EH (cell line): ENCODE results near the gene TMOD2.
A peak's percentile ranks its signal among the peaks of the same experiment; 100 is the strongest.

ENCODE experiments used
- DNase-seq: peaks from one replicate; pipeline ENCODE4 v3.0.0-alpha.2; 2015; ENCODE audit warnings: low read depth

The TMOD2 gene

DNA sequence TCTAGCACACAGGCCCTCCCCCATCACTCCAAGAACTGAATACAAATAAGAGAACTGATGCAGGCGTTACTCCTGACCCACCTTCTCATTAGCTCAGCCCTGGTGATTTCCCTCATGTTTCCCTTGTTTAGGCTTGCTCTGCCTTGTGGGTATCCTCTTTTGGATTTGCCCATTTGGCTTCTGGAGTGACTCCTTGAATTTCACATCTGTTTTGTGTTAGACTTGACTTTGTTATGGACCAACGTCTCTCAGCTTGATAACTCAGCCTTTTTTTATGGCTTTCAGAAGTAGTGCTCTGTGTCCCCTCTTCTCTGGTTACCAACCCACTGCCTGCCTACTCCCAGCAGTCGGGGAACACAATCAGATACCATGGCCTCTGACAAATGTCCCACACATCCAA, 66.8 kb downstream of the TMOD2 start:
- DNase-seq: peak; percentile 49

DNA sequence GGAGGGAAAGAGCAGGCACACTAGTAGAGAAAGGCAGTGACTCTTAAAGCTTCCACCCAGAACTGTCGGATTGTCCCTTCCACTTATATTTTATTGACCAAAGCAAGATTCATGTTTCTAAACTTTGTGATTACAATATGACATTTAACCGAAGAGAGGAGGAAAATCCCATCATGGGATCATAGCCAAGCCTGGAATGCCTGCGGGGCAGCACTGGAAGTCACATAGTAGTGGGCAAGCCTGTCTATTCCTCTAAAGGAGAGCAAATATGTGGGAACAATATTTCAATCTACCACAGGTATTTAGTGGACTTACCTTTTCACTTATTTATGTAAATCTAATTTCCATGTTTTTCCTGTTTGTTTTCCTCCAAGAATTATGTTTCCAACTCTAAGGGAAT, 74.3 kb downstream of the TMOD2 start:
- no peak for DNase-seq

DNA sequence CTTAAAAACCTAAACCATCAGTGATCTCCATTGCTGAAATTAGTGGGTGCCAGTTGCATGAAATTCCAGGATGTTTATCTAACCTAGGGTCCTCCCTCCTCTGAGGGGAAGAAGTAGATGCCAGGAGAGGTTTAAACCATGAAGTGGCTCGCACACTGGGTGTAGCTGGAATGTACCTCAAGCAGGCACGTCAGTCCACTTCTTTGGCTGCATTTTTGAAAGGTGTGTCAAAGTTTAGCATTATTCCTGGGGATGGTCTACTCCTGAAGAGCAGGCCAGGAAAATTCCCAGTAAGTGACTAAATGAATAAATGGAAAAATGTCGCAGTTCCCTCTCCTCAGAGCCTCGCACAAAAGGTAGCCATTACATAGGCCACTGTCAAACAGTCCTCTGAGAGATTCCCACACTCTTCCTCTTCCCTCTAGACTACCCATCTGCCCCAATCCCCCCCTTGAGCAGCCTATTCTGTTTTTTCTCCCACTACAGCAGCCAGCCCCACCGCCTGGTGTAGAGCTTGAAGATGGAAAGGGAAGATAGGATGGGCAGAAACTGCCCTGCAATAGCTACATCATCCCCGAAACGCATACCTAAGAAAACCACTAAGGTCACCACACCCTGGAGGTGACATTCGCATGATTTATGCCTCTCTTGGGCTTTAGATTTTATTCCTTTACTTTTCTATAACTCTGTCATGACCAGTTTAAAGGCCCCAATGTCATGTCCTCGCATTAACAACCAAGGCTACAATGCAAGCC, 77.4 kb downstream of the TMOD2 start:
- DNase-seq: peak; percentile 56

DNA sequence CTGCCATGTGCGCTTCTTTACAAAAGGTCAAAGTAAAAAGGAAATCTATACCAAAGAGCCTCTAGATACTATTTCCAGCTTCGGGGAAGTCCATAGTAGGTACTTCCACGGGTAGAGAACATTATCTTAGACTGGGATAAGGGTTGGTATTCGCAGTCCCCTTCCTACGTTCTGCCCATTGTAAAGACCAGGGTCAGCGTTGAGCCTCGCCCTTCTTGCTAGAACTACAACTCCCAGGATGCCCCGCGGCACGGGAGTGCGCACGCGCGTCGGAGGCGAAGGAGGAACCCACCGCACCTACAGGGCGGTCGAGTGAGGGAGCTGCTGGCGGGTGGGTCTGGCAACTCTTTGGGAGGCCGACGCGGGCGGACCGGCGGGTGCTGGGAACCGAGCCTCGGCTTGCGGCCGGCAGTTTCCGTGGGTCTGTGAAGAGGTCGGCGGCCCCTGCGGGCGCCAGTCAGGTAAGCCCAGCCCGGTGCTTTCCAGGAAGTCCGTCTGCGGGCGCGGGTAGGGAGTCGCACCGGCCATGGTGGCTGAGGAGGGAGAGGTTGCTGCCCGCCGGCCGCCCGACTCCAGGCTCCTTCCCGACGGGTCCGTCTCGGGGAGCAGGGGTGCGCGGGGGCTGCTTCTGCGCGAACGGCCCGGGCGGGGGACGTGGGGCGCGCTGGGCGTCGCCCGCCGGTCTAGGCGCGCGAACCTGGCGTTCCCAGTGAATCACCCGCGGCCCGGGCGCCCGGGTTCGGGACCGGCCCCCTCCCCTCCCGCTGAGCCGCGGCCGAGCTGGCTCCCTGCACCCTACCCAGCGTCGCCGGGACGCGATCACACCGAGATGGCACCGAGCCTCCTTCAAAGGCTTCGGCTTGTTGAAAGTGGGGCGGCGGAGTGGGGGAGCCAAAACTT, 78.2 kb downstream of the TMOD2 start, which contains the start of gene TMOD3:
TSS of gene TMOD3 (plus strand) at position 278 of the 900 bp plus-strand sequence. CDS start 33,232 bp downstream, outside the sequence.
- peak; percentile 88 for DNase-seq

DNA sequence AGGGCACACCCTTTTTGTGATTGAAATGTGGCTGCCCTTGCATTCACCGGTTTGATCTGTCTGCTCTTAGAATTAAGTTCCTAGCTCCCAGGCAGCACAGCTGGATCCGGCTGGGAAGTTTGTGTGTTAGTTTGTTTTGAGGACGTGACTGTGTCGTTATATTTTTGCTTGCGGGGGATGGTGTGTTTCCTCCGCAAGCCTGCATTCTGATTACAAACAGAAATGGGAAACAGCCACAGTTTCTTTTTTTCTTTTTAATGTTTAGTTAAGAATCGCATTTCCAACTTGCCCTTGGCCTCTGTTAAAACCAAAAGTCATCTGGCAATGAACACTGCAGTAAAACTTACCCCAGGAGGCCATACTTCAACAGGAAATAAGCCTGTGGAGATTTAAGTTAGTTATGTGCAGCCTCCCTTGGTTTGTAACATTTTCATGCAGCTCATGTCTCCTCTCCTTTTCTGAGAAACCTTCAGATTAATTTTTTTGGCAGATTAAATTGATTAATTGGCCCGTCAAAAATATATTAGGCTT, 78.9 kb downstream of the TMOD2 start:
- peak; percentile 67 for DNase-seq

DNA sequence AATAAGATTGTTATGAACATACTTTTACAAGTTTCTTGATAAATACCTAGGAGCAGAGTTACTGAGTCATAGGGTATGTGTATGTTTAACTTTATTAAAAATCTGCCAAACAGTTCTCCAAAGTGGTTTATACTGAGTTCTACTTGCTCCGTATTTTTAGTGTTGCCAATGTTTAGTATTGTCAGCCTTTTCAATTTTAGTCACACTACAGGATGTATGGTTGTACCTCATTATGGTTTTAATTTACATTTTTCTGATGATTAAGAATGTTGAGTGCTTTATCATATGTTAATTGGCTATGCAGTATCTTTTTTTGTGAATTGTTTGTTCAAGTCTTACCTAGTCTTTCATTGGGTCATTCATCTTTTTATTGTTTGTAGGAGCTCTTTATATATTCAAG, 82.4 kb downstream of the TMOD2 start:
- DNase-seq: no peak

DNA sequence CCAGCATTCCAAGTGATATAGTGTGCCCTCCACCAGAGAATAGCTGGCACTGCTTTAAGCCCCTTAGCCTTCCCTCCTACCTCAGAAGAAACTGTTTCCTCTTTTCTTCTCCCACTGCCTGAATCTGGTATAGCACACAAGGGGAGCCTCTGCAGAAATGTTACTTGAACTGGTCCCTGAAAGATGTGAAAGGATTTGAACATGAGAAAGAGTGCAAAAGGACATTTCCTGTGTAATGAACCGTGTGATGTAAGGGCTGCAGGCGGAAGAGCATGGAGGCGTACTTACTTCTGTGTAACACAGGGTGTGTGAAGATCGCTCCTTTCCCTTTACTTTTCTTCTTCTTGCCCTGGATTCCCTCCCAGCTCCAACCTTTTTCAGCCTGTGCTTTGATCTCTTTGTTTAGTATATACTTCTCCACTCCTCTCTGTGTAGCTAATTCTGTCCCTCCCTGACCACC, 86.4 kb downstream of the TMOD2 start:
- DNase-seq: peak; percentile 31

DNA sequence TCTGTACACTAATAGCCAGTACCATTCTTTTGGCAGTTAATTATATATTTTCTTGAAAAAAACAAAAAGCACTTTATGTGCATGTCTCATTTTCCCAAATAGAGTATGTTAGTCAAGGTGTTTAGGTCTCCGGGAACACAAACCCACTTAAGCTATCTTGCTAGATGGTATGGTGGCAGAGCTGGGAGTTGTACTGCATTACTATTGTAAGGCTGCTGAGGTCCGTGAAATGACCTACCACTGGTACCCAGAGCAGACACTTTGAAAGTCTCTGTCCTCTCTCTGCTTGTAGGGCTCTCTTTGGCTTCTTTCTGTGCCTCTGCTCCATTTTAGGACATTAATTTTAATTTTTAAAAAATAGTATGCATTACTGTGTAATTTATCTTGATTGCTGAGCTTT, 86.9 kb downstream of the TMOD2 start:
- DNase-seq: no peak

DNA sequence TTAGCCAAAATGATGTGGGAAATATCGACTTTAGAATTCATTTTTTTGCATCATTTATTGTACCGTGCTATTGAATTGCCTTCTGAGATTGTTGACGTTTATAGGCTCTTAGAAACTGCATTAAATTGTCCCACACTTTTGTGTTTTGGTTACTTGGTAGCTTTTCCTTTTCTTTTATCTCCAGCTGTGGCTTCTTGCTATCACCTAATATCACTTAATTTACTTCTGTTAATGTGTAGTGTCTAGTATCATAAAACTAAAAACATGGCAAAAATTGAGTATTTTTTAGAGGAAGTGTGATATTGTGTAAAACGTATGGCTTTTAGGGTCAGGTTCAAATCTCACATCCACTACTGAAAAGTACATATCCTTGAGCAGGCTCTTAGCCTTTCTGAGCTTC, 89.3 kb downstream of the TMOD2 start:
- no peak for DNase-seq

DNA sequence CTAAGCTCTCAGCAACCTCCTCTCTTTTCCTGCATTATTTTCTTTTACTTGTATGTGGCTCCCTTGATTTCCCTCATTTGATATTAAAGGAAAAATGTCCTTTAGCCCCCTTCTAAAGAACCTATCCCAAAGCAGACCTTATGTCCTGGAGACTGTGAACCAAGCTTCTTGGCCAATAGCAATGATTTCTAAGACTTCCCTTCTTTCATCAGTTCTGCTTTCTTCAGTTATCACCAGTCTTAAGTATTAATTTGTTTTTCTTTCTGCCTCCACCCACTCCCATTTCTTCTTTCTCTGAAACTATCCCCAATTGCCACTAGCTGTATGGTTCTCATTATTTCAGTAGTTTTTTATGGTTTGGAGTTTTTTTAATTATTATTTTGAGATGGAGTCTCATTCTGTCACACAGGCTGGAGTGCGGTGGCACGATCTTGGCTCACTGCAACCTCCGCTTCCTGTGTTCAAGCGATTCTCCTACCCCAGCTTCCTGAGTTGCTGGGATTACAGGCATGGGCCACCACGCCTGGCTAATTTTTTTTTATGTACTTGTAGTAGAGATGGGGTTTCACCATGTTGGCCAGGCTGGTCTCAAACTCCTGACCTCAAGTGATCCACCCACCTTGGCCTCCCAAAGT, 90.1 kb downstream of the TMOD2 start:
- DNase-seq: no peak

DNA sequence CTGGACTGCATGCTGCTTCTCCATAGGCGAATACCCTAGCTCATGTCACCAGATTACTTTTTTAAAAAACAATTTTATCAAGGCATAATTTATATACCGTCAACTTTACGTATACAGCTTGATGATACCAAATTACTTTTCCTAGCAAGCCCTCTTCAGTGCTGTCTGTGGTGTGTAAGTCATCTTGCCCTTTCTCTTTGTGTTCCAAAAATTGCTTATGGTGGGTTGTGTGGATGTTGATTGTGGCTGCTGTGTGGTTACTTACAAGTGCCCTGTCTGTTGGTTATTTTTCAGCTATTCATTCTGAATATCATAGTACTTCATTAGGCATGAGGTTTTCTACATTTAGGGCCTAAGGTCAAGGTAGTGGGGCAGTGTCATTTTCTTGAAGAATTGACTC, 90.9 kb downstream of the TMOD2 start:
- DNase-seq: no peak

DNA sequence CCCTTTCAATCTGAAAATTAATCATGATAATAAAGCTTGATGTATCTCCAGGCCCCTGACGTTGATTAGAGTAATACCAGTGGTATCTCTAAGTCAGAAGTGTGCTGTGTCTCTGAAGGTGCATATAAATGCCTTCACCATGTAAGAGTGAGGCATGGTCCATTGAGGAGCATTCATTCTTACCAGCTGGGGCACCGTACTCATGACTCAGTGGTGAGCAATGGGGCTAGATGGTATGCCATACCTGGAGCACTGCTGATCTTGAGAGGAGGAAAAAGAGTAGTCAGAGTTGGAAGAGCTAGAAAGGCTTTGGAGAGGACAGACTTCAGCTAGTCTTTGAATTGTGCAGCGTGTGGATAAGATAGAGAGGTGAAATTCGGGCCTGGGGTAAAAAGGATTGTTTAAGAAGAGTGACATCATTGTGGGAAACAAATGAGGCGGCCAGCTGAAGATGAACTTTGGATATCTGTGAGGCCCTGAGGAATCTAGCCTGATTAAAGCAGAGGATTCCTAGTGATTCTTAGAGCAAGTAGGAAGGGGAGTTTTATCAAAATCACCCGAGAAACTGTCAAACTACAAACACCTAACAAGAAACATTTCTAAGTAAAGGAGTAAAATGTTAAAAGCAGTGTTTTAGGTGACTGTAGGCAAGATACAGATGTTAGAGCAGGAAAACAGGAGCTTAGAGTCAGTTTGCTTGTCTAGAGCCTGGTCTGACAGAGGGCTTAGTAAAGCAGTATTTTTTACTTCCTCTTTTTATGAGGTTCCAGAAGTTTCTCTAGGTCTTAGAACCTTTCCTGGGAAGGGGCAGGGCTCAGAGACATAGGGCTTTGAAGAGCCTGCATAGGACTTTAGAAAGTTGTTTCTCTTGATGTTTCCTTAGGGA, 91.7 kb downstream of the TMOD2 start:
- DNase-seq: peak; percentile 56

DNA sequence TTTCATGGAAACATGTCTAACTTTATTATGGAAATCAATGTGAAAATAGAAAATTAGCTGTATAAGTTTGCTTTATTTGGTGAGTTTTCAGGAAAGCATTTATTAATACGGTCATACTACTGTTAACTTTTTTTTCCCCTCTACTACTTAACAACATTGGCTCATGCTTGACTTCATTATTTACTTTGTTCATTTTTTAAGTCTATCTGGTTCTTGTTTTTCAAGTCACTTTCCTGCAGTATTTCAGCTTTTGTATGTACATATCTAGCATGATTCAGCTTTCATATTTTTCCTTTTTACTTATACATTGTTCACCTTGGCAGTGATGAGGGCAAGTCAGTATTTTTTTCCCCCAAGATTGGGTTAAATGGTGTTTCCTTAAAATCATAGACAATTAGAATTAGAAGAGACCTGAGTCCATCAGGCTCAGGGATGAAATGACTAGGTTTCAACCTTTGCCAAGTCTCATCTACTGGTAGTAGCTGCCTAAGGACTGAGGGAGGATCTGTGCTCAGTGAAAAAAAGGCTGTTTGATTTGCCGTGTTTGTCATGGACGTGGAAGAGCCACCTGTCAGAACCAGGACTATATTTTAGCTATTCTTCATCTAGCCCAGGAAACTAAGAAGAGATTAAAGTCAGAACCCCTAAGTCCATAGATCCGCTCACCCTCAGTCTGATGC, 93.5 kb downstream of the TMOD2 start:
- DNase-seq: no peak

DNA sequence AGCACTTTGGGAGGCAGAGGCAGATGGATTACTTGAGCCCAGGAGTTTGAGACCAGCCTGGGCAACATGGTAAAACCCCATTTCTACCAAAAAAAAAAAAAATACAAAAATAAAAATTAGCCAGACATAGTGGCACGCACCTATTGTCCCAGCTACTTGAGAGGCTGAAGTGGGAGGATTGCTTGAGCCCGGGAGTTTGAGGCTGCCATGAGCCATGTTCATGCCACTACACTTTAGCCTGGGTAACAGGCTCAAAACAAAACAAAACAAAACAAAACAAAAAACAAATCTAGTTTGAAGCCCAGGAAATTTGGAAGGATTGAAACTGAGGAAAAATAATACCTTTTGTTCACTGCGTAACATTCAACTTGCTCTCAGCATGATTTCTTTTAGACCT, 94.7 kb downstream of the TMOD2 start:
- no peak for DNase-seq

DNA sequence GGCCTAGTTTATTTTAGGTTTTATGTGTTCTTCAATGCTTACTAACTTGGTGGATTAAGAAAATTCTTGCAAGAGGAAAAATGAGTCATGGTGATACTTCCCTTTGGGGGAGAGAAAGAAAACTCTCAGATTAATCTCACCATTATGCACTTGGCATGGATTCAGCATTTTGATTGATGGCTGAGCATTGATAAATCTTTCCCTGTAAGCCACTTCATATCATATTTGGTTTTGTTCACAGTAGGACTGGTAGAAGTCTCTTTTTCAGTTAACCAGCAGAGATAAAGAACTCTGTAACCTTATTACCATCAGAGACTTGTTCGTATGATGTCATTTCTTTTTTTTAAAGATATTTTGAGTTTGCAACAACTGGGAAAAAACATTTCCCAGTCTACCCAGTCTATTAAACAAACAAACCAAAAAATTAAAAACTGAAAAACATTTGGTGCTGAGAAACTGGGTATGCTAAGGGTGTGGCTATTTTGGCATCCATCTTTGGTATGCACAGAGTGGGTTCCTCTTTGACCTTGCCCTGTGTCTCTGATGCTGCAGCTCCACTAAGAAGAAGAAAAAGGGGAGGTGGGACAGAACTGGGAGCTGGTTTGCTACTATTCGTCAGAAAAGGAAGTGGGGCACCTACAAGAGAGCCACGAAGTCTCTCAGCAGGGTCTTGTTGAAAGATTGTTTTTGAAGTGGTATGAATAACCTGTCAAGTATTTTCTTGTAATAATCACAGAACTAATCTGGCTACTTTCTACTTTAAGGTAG, 95.2 kb downstream of the TMOD2 start:
- peak; percentile 74 for DNase-seq

DNA sequence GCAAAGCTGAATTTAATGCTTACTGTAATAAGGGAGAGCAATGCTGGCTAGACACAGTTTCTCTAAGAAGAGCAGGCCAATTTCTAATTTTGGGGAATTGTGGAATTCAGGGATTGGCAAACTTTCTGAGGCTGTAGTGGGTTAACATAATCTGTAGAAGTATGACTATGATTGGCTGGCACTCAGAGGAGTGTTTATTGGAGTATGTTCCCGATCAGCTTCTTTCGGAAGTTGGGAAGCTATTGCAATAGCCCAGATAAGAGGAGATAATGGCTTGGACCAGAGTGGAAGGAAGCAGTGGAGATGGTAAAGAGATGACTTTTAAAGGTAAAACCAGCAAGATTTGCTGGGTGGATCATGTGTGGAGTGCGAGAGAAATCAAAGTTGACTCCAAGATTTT, 97.4 kb downstream of the TMOD2 start:
- no peak for DNase-seq

DNA sequence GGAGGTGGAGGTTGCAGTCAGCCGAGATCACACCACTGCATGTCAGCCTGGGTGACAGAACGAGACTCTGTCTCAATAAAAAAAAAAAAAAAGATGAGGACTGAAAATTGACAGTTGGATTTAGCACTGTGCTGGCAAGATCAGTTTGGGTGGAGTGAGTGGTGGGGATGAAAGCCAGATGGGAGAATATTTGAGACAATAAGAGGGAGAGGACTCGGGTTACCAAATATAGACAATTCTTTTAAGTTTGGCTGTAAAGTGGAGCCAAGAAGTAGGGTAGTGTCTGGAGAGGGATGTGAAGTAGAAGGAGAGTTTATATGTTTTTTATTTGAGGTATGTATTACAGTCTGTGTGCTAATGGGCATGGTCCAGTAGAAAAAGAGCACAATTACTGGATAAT, 98.5 kb downstream of the TMOD2 start:
- DNase-seq: no peak

DNA sequence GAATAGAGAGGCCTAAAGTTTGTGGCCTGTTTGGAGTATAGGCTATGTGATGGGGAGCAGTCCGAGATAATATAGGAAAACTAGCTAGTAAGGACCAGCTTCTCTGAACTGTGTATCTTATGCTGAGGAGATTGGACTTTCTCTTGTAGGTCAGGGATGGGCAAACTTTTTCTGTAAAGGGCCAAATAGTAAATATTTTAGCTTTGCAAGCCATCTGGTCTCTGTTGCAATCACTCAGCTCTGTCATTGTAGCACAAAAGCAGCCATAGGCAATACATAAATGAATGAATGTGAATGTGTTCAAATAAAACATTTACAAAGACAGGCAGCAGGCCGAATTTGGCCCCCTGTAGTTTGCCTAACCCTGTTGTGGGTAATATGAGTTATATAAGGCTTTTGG, 102.6 kb downstream of the TMOD2 start:
- peak; percentile 27 for DNase-seq

DNA sequence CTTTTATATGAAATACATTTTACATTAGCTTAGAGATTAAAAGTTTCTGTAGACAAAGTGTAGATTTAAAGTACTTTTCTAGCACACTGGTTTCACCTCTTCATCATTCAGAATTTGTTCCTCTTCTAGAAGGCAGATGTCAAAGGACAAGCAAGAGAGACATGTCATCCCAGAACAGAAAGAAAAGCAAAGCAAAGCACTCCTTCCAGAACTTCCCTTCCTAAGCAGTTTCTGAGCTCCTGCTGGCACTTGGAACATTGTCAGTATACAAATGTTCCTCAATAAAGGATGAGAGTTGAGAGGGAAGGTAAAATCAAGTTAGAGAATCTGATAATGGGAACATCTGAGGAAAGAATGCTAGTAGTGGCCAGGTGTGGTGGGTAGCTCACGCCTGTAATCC, 104.2 kb downstream of the TMOD2 start:
- no peak for DNase-seq
